ENCODE data around the gene RPTOR. TPM values are rescaled to one million over a fixed set of nuclear protein-coding genes. Genes with fewer than 3 reads are reported as not detected.

RPTOR gene
- polyA plus RNA-seq, 1 of the 3 experiments (the other 2 are of a cell fraction): 14.9 TPM

GRCh38 chr17:80849119-80849518 is 304.5 kb downstream of the RPTOR start:
- no peaks in the 10 kb centered on the region for H3K79me2 ChIP-seq (ENCODE audit: insufficient read depth)

More at GRCh38 chr17:80849119-80849518, 304.5 kb downstream of the RPTOR start:
- no peak for DNase-seq
- Histone ChIP-seq H4K20me1 (ENCODE audit: insufficient read depth) (no peaks in the 10 kb centered on the region), H3K4me2 (no peak overlapping the region), H3K9me3 (no peaks in the 10 kb centered on the region), H3K4me1 (ENCODE audit: control insufficient read depth in 1 of 2, insufficient read depth in 2 of 2, low read depth in 1 of 2, low read length in 1 of 2) (no peaks in the 10 kb centered on the region), H3F3A (replicated peaks; ENCODE audit: insufficient read depth) (no peaks in the 10 kb centered on the region), H3K4me3 (ENCODE audit: low read depth in 2 of 2, low read length in 1 of 2) (no peak overlapping the region), H3K27ac (ENCODE audit: low read depth in 2 of 2, low read length in 1 of 2) (no peak overlapping the region), H3K9ac (no peak overlapping the region), H3K9me2 (no peaks in the 10 kb centered on the region), H3K36me3 (replicated peaks in 1 of 2; ENCODE audit: control insufficient read depth in 1 of 2, insufficient read depth in 2 of 2, low read length in 1 of 2) (peaks cover 0 to 19% of the 10 kb centered on the region in 2 experiments), H2AFZ (ENCODE audit: low read depth) (no peak overlapping the region), H3K27me3 (ENCODE audit: insufficient read depth) (no peaks in the 10 kb centered on the region)
- ChIA-PET POLR2A (no interaction called here), CTCF (interaction anchor here (0.9 kb wide), 1 partner anchor 9 kb away, joined by 4 read pairs; no protein-coding TSS in a partner anchor)
- no peak for TF ChIP-seq TEAD4 (IDR thresholded peaks at IDR 0.05; ENCODE audit: borderline replicate concordance, insufficient read depth)
- TF ChIP-seq YY1 (IDR thresholded peaks at IDR 0.05; ENCODE audit: low read depth): no peak
- TF ChIP-seq MEF2A (IDR thresholded peaks at IDR 0.05; ENCODE audit: borderline replicate concordance, low read depth): no peak
- no peak for TF ChIP-seq GATA2 (CRISPR knock-in tag; IDR thresholded peaks at IDR 0.05)
- TF ChIP-seq EZH2phosphoT487 (IDR thresholded peaks at IDR 0.05; ENCODE audit: borderline replicate concordance, low read depth): no peak
- no peak for TF ChIP-seq RCOR1 (IDR thresholded peaks at IDR 0.05; ENCODE audit: low read length)
- no peak for TF ChIP-seq IRF3 (IDR thresholded peaks at IDR 0.05; ENCODE audit: low read depth, low read length)
- no peak for TF ChIP-seq EP300 (IDR thresholded peaks at IDR 0.05; ENCODE audit: borderline replicate concordance in 1 of 2, low read depth in 1 of 2, low read length in 1 of 2)
- no peak for TF ChIP-seq FOXM1 (IDR thresholded peaks at IDR 0.05; ENCODE audit: low read depth)
- no peak for TF ChIP-seq SMC3 (IDR thresholded peaks at IDR 0.05; ENCODE audit: low read depth, low read length)
- TF ChIP-seq FOXJ3 (CRISPR knock-in tag; IDR thresholded peaks at IDR 0.05): no peak
- no peak for TF ChIP-seq RFX5 (IDR thresholded peaks at IDR 0.05; ENCODE audit: low read length)
- TF ChIP-seq, protein P1, sequence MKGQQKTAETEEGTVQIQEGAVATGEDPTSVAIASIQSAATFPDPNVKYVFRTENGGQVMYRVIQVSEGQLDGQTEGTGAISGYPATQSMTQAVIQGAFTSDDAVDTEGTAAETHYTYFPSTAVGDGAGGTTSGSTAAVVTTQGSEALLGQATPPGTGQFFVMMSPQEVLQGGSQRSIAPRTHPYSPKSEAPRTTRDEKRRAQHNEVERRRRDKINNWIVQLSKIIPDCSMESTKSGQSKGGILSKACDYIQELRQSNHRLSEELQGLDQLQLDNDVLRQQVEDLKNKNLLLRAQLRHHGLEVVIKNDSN (IDR thresholded peaks at IDR 0.05; ENCODE audit: borderline replicate concordance, low read depth): no peak
- no peak for TF ChIP-seq MXI1 (IDR thresholded peaks at IDR 0.05; ENCODE audit: low read depth, low read length)
- no peak for TF ChIP-seq RAD21 (IDR thresholded peaks at IDR 0.05; ENCODE audit: low read length)
- TF ChIP-seq FOSL2 (IDR thresholded peaks at IDR 0.05; ENCODE audit: borderline replicate concordance, low read depth): no peak
- TF ChIP-seq, protein P2, sequence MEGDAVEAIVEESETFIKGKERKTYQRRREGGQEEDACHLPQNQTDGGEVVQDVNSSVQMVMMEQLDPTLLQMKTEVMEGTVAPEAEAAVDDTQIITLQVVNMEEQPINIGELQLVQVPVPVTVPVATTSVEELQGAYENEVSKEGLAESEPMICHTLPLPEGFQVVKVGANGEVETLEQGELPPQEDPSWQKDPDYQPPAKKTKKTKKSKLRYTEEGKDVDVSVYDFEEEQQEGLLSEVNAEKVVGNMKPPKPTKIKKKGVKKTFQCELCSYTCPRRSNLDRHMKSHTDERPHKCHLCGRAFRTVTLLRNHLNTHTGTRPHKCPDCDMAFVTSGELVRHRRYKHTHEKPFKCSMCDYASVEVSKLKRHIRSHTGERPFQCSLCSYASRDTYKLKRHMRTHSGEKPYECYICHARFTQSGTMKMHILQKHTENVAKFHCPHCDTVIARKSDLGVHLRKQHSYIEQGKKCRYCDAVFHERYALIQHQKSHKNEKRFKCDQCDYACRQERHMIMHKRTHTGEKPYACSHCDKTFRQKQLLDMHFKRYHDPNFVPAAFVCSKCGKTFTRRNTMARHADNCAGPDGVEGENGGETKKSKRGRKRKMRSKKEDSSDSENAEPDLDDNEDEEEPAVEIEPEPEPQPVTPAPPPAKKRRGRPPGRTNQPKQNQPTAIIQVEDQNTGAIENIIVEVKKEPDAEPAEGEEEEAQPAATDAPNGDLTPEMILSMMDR (IDR thresholded peaks at IDR 0.05): no peak
- no peak for TF ChIP-seq SIN3A (IDR thresholded peaks at IDR 0.05; ENCODE audit: borderline replicate concordance, low read depth, low read length)
- no peak for TF ChIP-seq CHD2 (IDR thresholded peaks at IDR 0.05; ENCODE audit: low read length, partially characterized antibody)
- TF ChIP-seq, protein P3, sequence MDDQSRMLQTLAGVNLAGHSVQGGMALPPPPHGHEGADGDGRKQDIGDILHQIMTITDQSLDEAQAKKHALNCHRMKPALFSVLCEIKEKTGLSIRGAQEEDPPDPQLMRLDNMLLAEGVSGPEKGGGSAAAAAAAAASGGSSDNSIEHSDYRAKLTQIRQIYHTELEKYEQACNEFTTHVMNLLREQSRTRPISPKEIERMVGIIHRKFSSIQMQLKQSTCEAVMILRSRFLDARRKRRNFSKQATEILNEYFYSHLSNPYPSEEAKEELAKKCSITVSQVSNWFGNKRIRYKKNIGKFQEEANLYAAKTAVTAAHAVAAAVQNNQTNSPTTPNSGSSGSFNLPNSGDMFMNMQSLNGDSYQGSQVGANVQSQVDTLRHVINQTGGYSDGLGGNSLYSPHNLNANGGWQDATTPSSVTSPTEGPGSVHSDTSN (IDR thresholded peaks at IDR 0.05): no peak
- WGBS (ENCODE audit: low lambda C conversion rate): 97% methylated on average over 12 of the region's 12 CpGs
